K562 (cell line): Measurements from ENCODE around the gene ARAF. TPM values are rescaled to one million over a fixed set of nuclear protein-coding genes. Genes with fewer than 3 reads are reported as not detected.

Experiments
- ATAC-seq: fragments of 200-7000 bp; cut with Tn5 transposase; 3 replicates; pipeline ENCODE4 v1.9.1; 2020; ENCODE audit warnings: moderate library complexity
- BruUV-seq: library from RNA; stranded (reverse); fragments of 400-500 nt; replicated peaks from 2 replicates; lab custom pipeline; 2021; lab: Mats Ljungman, UMichigan
- CTCF ChIA-PET: fragments of 300-600 bp; formaldehyde crosslinking; extraction: SDS; loops from one replicate; lab custom pipeline; 2021; ENCODE audit warnings: low intra/inter-chr PET ratio; lab: Yijun Ruan, JAX
- POLR2A ChIA-PET: fragments of 300-600, 350-650 bp; sonication (Branson Sonifier 250); formaldehyde crosslinking; extraction: SDS; loops from one replicate; lab custom pipeline; 2021; ENCODE audit warnings: antibody characterized with exemption, inconsistent platforms; lab: Yijun Ruan, JAX
- DNase-seq, 4 experiments: peaks; one replicate each; pipeline versions ENCODE4 v3.0.0 to v3.0.0-alpha.2; 2011 to 2018; ENCODE audit warnings: low spot score in 3 of 4, mixed read lengths in 3 of 4; ENCODE audit errors: extremely low read depth in 1 of 4
- FAIRE-seq: peaks from 2 replicates; lab custom pipeline; 2011; peaks lifted over from hg19 to GRCh38; lab: Jason Lieb, UNC
- H2AFZ ChIP-seq: 2 replicates; pipeline ENCODE4 v1.6.0; 2011; ENCODE audit warnings: low read depth, low read length, control low read depth, inconsistent platforms
- H3K27ac ChIP-seq: fragments of 200-600 bp; 3 replicates; pipeline ENCODE4 v1.8.0; 2011; ENCODE audit warnings: low read depth, mild to moderate bottlenecking, control low read depth, inconsistent platforms, low read length, moderate library complexity, mixed read lengths; ENCODE audit errors: extremely low read depth
- H3K27me3 ChIP-seq, 2 experiments: fragments of 300-600 bp in 1 of 2; 2 replicates in 1 of 2; 3 replicates in 1 of 2; pipeline versions ENCODE4 v1.6.0 to v1.8.0; 2011; ENCODE audit warnings: inconsistent platforms in 2 of 2, low read length in 2 of 2, mild to moderate bottlenecking in 1 of 2, mixed read lengths in 1 of 2, moderate library complexity in 1 of 2; ENCODE audit not compliant: control insufficient read depth in 2 of 2, insufficient read depth in 2 of 2
- H3K36me3 ChIP-seq: fragments of 300-600 bp; 3 replicates; pipeline ENCODE4 v1.8.0; 2011; ENCODE audit warnings: mild to moderate bottlenecking, low read length, inconsistent platforms; ENCODE audit not compliant: control insufficient read depth, insufficient read depth
- H3K4me1 ChIP-seq, 2 experiments: fragments of 200-600 bp in 1 of 2; replicated peaks in 1 of 2; 2 replicates in 1 of 2; 3 replicates in 1 of 2; pipeline versions ENCODE4 v1.5.1 to v1.8.0; 2011; ENCODE audit warnings: inconsistent platforms in 2 of 2, low read length in 2 of 2, mild to moderate bottlenecking in 1 of 2, mixed read lengths in 1 of 2, moderate library complexity in 1 of 2; ENCODE audit not compliant: control insufficient read depth in 2 of 2, insufficient read depth in 2 of 2
- H3K4me2 ChIP-seq: 2 replicates; pipeline ENCODE4 v1.6.1; 2011; ENCODE audit warnings: low read length, control low read depth, inconsistent platforms, mixed read lengths; ENCODE audit not compliant: insufficient read depth
- H3K4me3 ChIP-seq: fragments of 200-600 bp; sonication (generic), shearing (Covaris generic); 2 replicates; pipeline ENCODE4 v1.5.1; 2016; ENCODE audit warnings: control low read depth, inconsistent platforms
- H3K79me2 ChIP-seq: fragments of 200-600 bp; 3 replicates; pipeline ENCODE4 v1.8.0; 2011; ENCODE audit warnings: low read length, inconsistent platforms; ENCODE audit not compliant: control insufficient read depth, insufficient read depth
- H3K9ac ChIP-seq, 2 experiments: 2 replicates each; pipeline versions ENCODE4 v1.6.0 to v1.6.1; 2011; ENCODE audit warnings: low read depth in 2 of 2, low read length in 2 of 2, control low read depth in 1 of 2, inconsistent platforms in 1 of 2, mild to moderate bottlenecking in 1 of 2, mixed read lengths in 1 of 2; ENCODE audit not compliant: insufficient read depth in 1 of 2
- H3K9me1 ChIP-seq: one replicate; pipeline ENCODE4 v1.6.0; 2011; ENCODE audit warnings: inconsistent platforms, mild to moderate bottlenecking, low read length, moderate library complexity; ENCODE audit not compliant: control insufficient read depth, insufficient read depth
- H3K9me3 ChIP-seq: replicated peaks from 2 replicates; pipeline ENCODE4 v1.5.1; 2011; ENCODE audit warnings: low read depth, low read length, inconsistent platforms; ENCODE audit not compliant: control insufficient read depth, insufficient read depth
- H4K20me1 ChIP-seq: replicated peaks from 2 replicates; pipeline ENCODE4 v1.6.1; 2011; ENCODE audit warnings: low read length, inconsistent platforms, mixed read lengths; ENCODE audit not compliant: control insufficient read depth, insufficient read depth
- ATF7 ChIP-seq: fragments of 450-650 bp; IDR thresholded peaks from 2 replicates; pipeline ENCODE4 v1.7.1; 2014; ENCODE audit warnings: mild to moderate bottlenecking, moderate library complexity
- EWSR1 ChIP-seq: fragments of 450-650 bp; IDR thresholded peaks from 2 replicates; pipeline ENCODE4 v1.6.1; 2018; ENCODE audit warnings: borderline replicate concordance, mild to moderate bottlenecking, low read depth, moderate library complexity; ENCODE audit not compliant: partially characterized antibody
- HDAC2 ChIP-seq: fragments of 450-650 bp; IDR thresholded peaks from 2 replicates; pipeline ENCODE4 v1.6.1; 2016; ENCODE audit warnings: mild to moderate bottlenecking
- HMGN3 ChIP-seq: IDR thresholded peaks from 2 replicates; pipeline ENCODE4 v1.6.1; 2011; ENCODE audit warnings: borderline replicate concordance, low read depth, mild to moderate bottlenecking, mixed read lengths, low read length; ENCODE audit not compliant: insufficient read length; ENCODE audit errors: extremely low read depth
- RB1 ChIP-seq: fragments of 450-650 bp; IDR thresholded peaks from 2 replicates; pipeline ENCODE4 v1.6.1; 2017; ENCODE audit warnings: low read depth, mild to moderate bottlenecking
- XRCC5 ChIP-seq: fragments of 200-400 bp; formaldehyde crosslinking; IDR thresholded peaks from 2 replicates; pipeline ENCODE4 v1.6.1; 2017; ENCODE audit warnings: low read depth, mild to moderate bottlenecking, low read length
- WGBS: fragments of 100-300 bp; shearing (Covaris generic); methylation state at CpG from one replicate; pipeline ENCODE4 v1.1.6; 2016; ENCODE audit warnings: low coverage, mixed read lengths; ENCODE audit not compliant: insufficient coverage; ENCODE audit errors: missing lambda C conversion rate; 5-methylcytosine and 5-hydroxymethylcytosine counted together
- in situ Hi-C: fragments of 300-500 bp; cut with MboI; formaldehyde crosslinking; loops from 4 replicates; pipeline ENCODE4 v1.15.0; 2018; ENCODE audit warnings: inconsistent platforms, mixed read lengths
- intact Hi-C: fragments of 100-400 bp; cut with micrococcal nuclease; formaldehyde crosslinking; loops from 2 replicates; pipeline ENCODE4 v1.14.2; 2022
- polyA plus RNA-seq, 8 experiments: library from polyadenylated mRNA; depleted of rRNA in 4 of 8; stranded (reverse) in 5 of 8; unstranded in 3 of 8; fragments of >200 nt; fragmentation: Nextera tagmentation in 2 of 8; fragmentation: Illumina TruSeq in 1 of 8; extraction: Ambion mirVana in 2 of 8; extraction: Trizol in 1 of 8; gene quantifications; 2 replicates each; pipeline versions ENCODE4 v1.2.1 to v1.2.3, GENCODE V29; 2011 to 2014; ENCODE audit warnings: inconsistent platforms in 1 of 8, missing spikeins in 1 of 8
- total RNA-seq, 7 experiments: library from RNA; depleted of rRNA in 6 of 7; stranded (reverse); fragments of >200 nt in 6 of 7; fragmentation: Illumina TruSeq in 2 of 7; extraction: Trizol in 2 of 7; gene quantifications; 2 replicates each; pipeline versions ENCODE4 v1.2.1 to v1.2.3, GENCODE V29; 2011 to 2021; ENCODE audit warnings: low replicate concordance in 1 of 7
- TF ChIP-seq, protein P1 (sequence below): fragments of 200-800 bp; sonication (Bioruptor generic); IDR thresholded peaks from 2 replicates; pipeline ENCODE4 v1.6.1; 2017; ENCODE audit warnings: missing genetic modification characterization, missing compliant biosample characterization

The ARAF gene
- total and polyA plus RNA-seq, 9 of the 15 experiments (the other 6 are each of a cell fraction or from before 2014, with no cell fraction given): 5.5 to 70.0 (median 29.4) TPM

DNA sequence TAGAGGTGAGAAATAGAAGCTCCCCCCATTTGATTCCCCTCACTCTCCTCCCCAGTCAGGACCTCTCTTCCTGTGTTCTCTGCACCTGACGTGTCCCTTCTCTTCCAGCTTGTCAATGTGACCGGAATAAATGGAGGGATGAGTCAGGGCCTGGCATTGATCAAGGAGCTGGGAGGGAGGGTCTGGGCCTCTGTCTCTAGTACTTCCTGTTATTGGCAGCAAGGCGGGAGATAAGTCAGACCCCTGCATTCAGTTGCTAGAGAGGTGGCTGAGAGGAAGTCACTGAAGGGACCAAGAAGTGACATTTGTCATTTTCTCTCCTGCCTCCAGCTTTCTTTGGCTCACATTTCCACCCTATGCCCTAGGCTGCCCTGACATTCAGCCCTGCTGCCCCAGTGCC is 42.9 kb upstream of the ARAF start:
- Histone ChIP-seq H3K4me1 (peaks cover 0 to under 1% of the 10 kb centered on the region in 2 experiments; a peak in 1 of 5 replicates), H3K27me3 (no peaks in the 10 kb centered on the region), H3K9ac (no peak overlapping the region), H4K20me1 (no peaks in the 10 kb centered on the region), H3K4me3 (no peak overlapping the region), H3K79me2 (no peaks in the 10 kb centered on the region), H3K9me3 (no peaks in the 10 kb centered on the region), H3K9me1 (no peaks in the 10 kb centered on the region), H3K4me2 (no peak overlapping the region), H2AFZ (peak overlapping the region; percentile 9; the same call in 1 of the 2 replicates), H3K36me3 (no peaks in the 10 kb centered on the region), H3K27ac (no peak overlapping the region)
- in situ Hi-C loops: loop anchor here (25.0 kb wide), 1 partner anchor 519 kb away; no protein-coding TSS in a partner anchor
- ChIA-PET CTCF (no interaction called here), POLR2A (interaction anchor here (0.8 kb wide), 1 partner anchor 300 kb away, joined by 5 read pairs; no protein-coding TSS in a partner anchor)
- 47% methylated on average over 2 of the region's 3 CpGs for WGBS
- intact Hi-C loops: no loop called here
- no TSS peak for BruUV-seq
- FAIRE-seq: no peak
- ATAC-seq: no peak
- no peak for DNase-seq
- TF ChIP-seq EWSR1: no peak
- TF ChIP-seq, protein P1, sequence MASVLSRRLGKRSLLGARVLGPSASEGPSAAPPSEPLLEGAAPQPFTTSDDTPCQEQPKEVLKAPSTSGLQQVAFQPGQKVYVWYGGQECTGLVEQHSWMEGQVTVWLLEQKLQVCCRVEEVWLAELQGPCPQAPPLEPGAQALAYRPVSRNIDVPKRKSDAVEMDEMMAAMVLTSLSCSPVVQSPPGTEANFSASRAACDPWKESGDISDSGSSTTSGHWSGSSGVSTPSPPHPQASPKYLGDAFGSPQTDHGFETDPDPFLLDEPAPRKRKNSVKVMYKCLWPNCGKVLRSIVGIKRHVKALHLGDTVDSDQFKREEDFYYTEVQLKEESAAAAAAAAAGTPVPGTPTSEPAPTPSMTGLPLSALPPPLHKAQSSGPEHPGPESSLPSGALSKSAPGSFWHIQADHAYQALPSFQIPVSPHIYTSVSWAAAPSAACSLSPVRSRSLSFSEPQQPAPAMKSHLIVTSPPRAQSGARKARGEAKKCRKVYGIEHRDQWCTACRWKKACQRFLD: no peak

DNA sequence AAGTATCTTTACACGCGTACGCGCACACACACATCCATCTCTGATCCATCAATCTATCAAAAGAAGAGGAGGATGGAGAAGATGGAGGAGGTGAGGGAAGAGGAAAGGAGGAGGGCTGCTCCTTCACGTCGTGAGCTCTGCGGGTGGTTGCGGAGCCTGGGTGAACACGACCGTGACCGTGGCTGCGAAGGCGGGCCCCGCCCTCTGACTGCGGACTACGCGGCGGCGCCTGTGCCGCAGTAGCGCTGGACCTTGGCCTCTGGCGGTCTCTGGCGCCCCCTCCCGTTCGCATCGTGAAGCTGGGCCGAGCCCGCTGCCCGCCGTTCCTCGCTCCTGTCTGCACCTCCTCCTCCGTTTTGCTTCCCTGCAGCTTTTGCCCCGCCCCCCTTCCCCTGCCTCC is 37.7 kb upstream of the ARAF start:
- DNase-seq (peak; percentile 81 to 87 (median 83)), FAIRE-seq (peak; percentile 59), ATAC-seq (peak; percentile 100)
- WGBS: 1% methylated on average over 16 of the region's 33 CpGs
- peak overlapping the region in 1 of 2 experiments; percentile 89; a peak in 2 of 4 replicates for H3K9ac ChIP-seq
- H3K4me2 ChIP-seq: peak overlapping the region; percentile 84
- peak overlapping the region; percentile 41 for H3K4me3 ChIP-seq
- in situ Hi-C loops (loop anchor here (10.0 to 25.0 kb wide), 2 partner anchors 328 to 514 kb away; partner anchors contain the start of gene UBA1), intact Hi-C loops (loop anchor here (1.0 kb wide), 2 partner anchors 26 to 330 kb away; partner anchors contain the start of gene UBA1)
- no peaks in the 10 kb centered on the region for H3K9me3 ChIP-seq
- H3K27me3 ChIP-seq: peaks cover 0 to 4% of the 10 kb centered on the region in 2 experiments; a peak in 1 of 5 replicates
- H3K9me1 ChIP-seq: no peaks in the 10 kb centered on the region
- BruUV-seq: no TSS peak
- H3K27ac ChIP-seq: no peak overlapping the region
- ChIA-PET CTCF (interaction anchor here (0.6 to 2.1 kb wide), 6 partner anchors 26 to 504 kb away, joined by 3 to 14 read pairs (median 3); partner anchors contain the start of gene UBA1), POLR2A (interaction anchor here (0.6 to 1.2 kb wide), 5 partner anchors 11 to 160 kb away, joined by 3 to 4 read pairs (median 3); partner anchors contain the start of gene ARAF)
- no peaks in the 10 kb centered on the region for H3K79me2 ChIP-seq
- no peaks in the 10 kb centered on the region for H4K20me1 ChIP-seq
- peaks cover 0 to 11% of the 10 kb centered on the region in 2 experiments; a peak in 2 of 5 replicates for H3K4me1 ChIP-seq
- H3K36me3 ChIP-seq: no peaks in the 10 kb centered on the region
- H2AFZ ChIP-seq: peak overlapping the region; percentile 89
- no peak for TF ChIP-seq HDAC2
- TF ChIP-seq HMGN3: peak; percentile 8
- TF ChIP-seq XRCC5: peak; percentile 26; the same call in 1 of the 2 replicates
- peak; percentile 53; the same call in 1 of the 2 replicates for TF ChIP-seq ATF7
- peak; percentile 81 for TF ChIP-seq RB1
